ENCODE measurements around the gene CHRDL2.

DNA sequence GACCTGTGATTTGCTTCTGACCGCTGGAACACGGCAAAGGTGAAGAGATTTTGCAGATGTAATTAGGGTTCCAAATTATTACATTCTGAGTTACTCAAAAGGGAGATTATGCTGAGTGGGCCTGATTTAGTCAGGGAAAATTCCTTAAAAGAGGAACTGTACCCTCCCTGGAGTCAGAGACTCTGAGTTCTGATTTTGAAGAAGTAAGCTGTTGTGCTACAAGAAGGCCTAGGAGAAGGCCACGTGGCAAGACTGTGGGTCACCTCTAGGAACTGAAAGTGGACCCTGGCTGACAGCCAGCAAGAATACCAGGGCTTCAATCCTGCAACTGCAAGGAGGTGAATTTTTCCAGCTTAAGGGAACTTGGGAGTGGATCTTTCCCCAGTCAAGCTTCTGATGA lies 45.3 kb downstream of the CHRDL2 start:
- no peak for TF ChIP-seq CTCF (IDR thresholded peaks at IDR 0.05; ENCODE audit: poor library complexity)
- no peak for TF ChIP-seq EZH2phosphoT487 (IDR thresholded peaks at IDR 0.05; ENCODE audit: low read depth, severe bottlenecking, unreplicated experiment)
- no peak for TF ChIP-seq EZH2 (IDR thresholded peaks at IDR 0.05; ENCODE audit: borderline replicate concordance)

All from hepatocyte (in vitro differentiated cells).